ENCODE measurements around the gene TPST2. TPM values are rescaled to one million over a fixed set of nuclear protein-coding genes. Genes with fewer than 3 reads are reported as not detected.

Gene TPST2
- polyA plus RNA-seq, 3 donors = 62.8 to 83.8 (median 69.5) TPM

- H3K4me1 ChIP-seq (ENCODE audit: control insufficient read depth in 1 of 2, insufficient read depth in 2 of 2, low read length in 2 of 2) = no peaks in the 10 kb centered on the region
- H4K20me1 ChIP-seq (ENCODE audit: insufficient read depth, low read length) = no peaks in the 10 kb centered on the region
- H3K9ac ChIP-seq (ENCODE audit: insufficient read depth, low read length, poor library complexity, severe bottlenecking) = no peak overlapping the region
- H3K4me3 Mint-ChIP-seq = no peak overlapping the region
- H3K9me3 ChIP-seq (replicated peaks in 1 of 2; ENCODE audit: control insufficient read depth in 1 of 2, insufficient read depth in 1 of 2, low read length in 2 of 2) = no peaks in the 10 kb centered on the region
- no peak overlapping the region for H3K4me3 ChIP-seq (replicated peaks in 1 of 3; ENCODE audit: low read depth in 2 of 3, low read length in 3 of 3)
- H3K36me3 Mint-ChIP-seq = peaks cover 43 to 49% of the 10 kb centered on the region in 2 donors
- intact Hi-C loops (cut with micrococcal nuclease) = no loop called here
- H3K4me1 Mint-ChIP-seq = no peaks in the 10 kb centered on the region
- DNase-seq = no peak
- no peaks in the 10 kb centered on the region for H3K9me3 Mint-ChIP-seq
- no peak overlapping the region for H3K4me2 ChIP-seq (replicated peaks; ENCODE audit: extremely low read depth, low read length, poor library complexity, severe bottlenecking)
- H3K27ac Mint-ChIP-seq = peak overlapping the region in 1 of 7 donors; percentile 20
- H3K79me2 ChIP-seq (ENCODE audit: insufficient read depth, low read length) = no peaks in the 10 kb centered on the region
- peaks cover 34 to 53% of the 10 kb centered on the region in 2 donors for H3K36me3 ChIP-seq (replicated peaks in 1 of 2; ENCODE audit: control insufficient read depth in 1 of 2, insufficient read depth in 2 of 2, low read length in 2 of 2)
- no peaks in the 10 kb centered on the region for H3K27me3 ChIP-seq (ENCODE audit: control insufficient read depth in 2 of 2, insufficient read depth in 2 of 2, low read length in 2 of 2)
- no peak for TF ChIP-seq CTCF (IDR thresholded peaks at IDR 0.05)
- no CpG with 5 or more reads among the region's 4 CpGs for WGBS (ENCODE audit: insufficient coverage)
- no peaks in the 10 kb centered on the region for H3K27me3 Mint-ChIP-seq (ENCODE audit: low read depth in 3 of 3)
- H2AFZ ChIP-seq (ENCODE audit: insufficient read depth, low read depth, low read length, poor library complexity, severe bottlenecking) = no peak overlapping the region
- no peak overlapping the region for H3K27ac ChIP-seq (ENCODE audit: low read depth in 1 of 2, low read length in 2 of 2)
These were observed 67.3 kb downstream of the TPST2 start for GRCh38 chr22:26522592-26522991.

GRCh38 chr22:26522012-26522411, 67.9 kb downstream of the TPST2 start:
- intact Hi-C loops (cut with micrococcal nuclease) = no loop called here
- Mint-ChIP-seq H3K36me3 (peaks cover 38 to 43% of the 10 kb centered on the region in 2 donors), H3K9me3 (no peaks in the 10 kb centered on the region), H3K27me3 (ENCODE audit: low read depth in 3 of 3) (no peaks in the 10 kb centered on the region), H3K4me1 (no peaks in the 10 kb centered on the region), H3K4me3 (no peak overlapping the region), H3K27ac (no peak overlapping the region)
- no peak overlapping the region for H3K4me3 ChIP-seq (replicated peaks in 1 of 3; ENCODE audit: low read depth in 2 of 3, low read length in 3 of 3)
- H2AFZ ChIP-seq (ENCODE audit: insufficient read depth, low read depth, low read length, poor library complexity, severe bottlenecking) = no peak overlapping the region
- peaks cover 28 to 48% of the 10 kb centered on the region in 2 donors for H3K36me3 ChIP-seq (replicated peaks in 1 of 2; ENCODE audit: control insufficient read depth in 1 of 2, insufficient read depth in 2 of 2, low read length in 2 of 2)
- no peak overlapping the region for H3K4me2 ChIP-seq (replicated peaks; ENCODE audit: extremely low read depth, low read length, poor library complexity, severe bottlenecking)
- H3K9me3 ChIP-seq (replicated peaks in 1 of 2; ENCODE audit: control insufficient read depth in 1 of 2, insufficient read depth in 1 of 2, low read length in 2 of 2) = no peaks in the 10 kb centered on the region
- no peaks in the 10 kb centered on the region for H3K4me1 ChIP-seq (ENCODE audit: control insufficient read depth in 1 of 2, insufficient read depth in 2 of 2, low read length in 2 of 2)
- no peaks in the 10 kb centered on the region for H3K79me2 ChIP-seq (ENCODE audit: insufficient read depth, low read length)
- no CpG with 5 or more reads among the region's 2 CpGs for WGBS (ENCODE audit: insufficient coverage)
- H3K27me3 ChIP-seq (ENCODE audit: control insufficient read depth in 2 of 2, insufficient read depth in 2 of 2, low read length in 2 of 2) = no peaks in the 10 kb centered on the region
- DNase-seq = no peak
- no peak overlapping the region for H3K9ac ChIP-seq (ENCODE audit: insufficient read depth, low read length, poor library complexity, severe bottlenecking)
- no peak for TF ChIP-seq CTCF (IDR thresholded peaks at IDR 0.05)
- no peak overlapping the region for H3K27ac ChIP-seq (ENCODE audit: low read depth in 1 of 2, low read length in 2 of 2)
- no peaks in the 10 kb centered on the region for H4K20me1 ChIP-seq (ENCODE audit: insufficient read depth, low read length)

Measured in CD14-positive monocyte (primary cell).